Body of pancreas (tissue), 4 donors: ENCODE data around the gene TMEM232.

Experiments
- CTCF ChIP-seq, 7 experiments: fragments of 450-650 bp in 4 of 7; fragments of 200-600 bp in 3 of 7; sonication (generic) in 3 of 7; IDR thresholded peaks; one replicate each; pipeline ENCODE4 v1.5.1; 2016 to 2019; ENCODE audit warnings: antibody characterized with exemption in 7 of 7
- POLR2A ChIP-seq, 3 donors: fragments of 450-650 bp; IDR thresholded peaks; one replicate each; pipeline ENCODE4 v1.6.1; 2016; ENCODE audit warnings: antibody characterized with exemption in 3 of 3, mild to moderate bottlenecking in 2 of 3

- no peak for TF ChIP-seq CTCF (IDR thresholded peaks at IDR 0.05)
- TF ChIP-seq POLR2A (IDR thresholded peaks at IDR 0.05), result no peak
Observed at GRCh38 chr5:110630350-110630749, 96.1 kb downstream of the TMEM232 start.
